Activated CD8-positive, alpha-beta memory T cell treated with anti-CD3 and anti-CD28 coated beads, Interleukin-2, amount 10 ng/mL, durations not matched to agents 7 days and 5 days (primary cell): Measurements from ENCODE around the gene LSMEM2. TPM values are rescaled to one million over a fixed set of nuclear protein-coding genes. Genes with fewer than 3 reads are reported as not detected.
A peak's percentile ranks its signal among the peaks of the same experiment; 100 is the strongest.
"Not testable (repeated sequence)": the region's sequence is repeated elsewhere in the genome, so short reads cannot be mapped to it uniquely, and the experiment has no call there.

Experiments used
- ATAC-seq: fragments of 150-1000 bp; cut with Tn5 transposase; one replicate; pipeline ENCODE4 v1.10.0; 2021; ENCODE audit warnings: moderate library complexity
- CTCF ChIA-PET: fragments of 350-600 bp; sonication (Branson Sonifier 250); formaldehyde crosslinking; loops from one replicate; lab custom pipeline; 2021; ENCODE audit warnings: antibody characterized with exemption; lab: Charles Lee
- DNase-seq: peaks from one replicate; pipeline ENCODE4 v3.0.0-alpha.2; 2020
- H3K27ac Mint-ChIP-seq: one replicate; pipeline ENCODE4 v1.8.0; 2021; ENCODE audit warnings: mild to moderate bottlenecking, mixed read lengths
- H3K27me3 Mint-ChIP-seq: one replicate; pipeline ENCODE4 v1.8.0; 2021; ENCODE audit warnings: mixed read lengths
- H3K36me3 Mint-ChIP-seq: one replicate; pipeline ENCODE4 v1.8.0; 2021; ENCODE audit warnings: mild to moderate bottlenecking, mixed read lengths
- H3K4me1 Mint-ChIP-seq: one replicate; pipeline ENCODE4 v1.8.0; 2021; ENCODE audit warnings: mixed read lengths
- H3K4me3 Mint-ChIP-seq: one replicate; pipeline ENCODE4 v1.8.0; 2021; ENCODE audit warnings: mild to moderate bottlenecking, moderate library complexity, mixed read lengths
- H3K9me3 Mint-ChIP-seq: one replicate; pipeline ENCODE4 v1.8.0; 2022; ENCODE audit warnings: low read depth, mixed read lengths
- total RNA-seq, 2 experiments: library from RNA; stranded (reverse); gene quantifications; one replicate each; pipeline ENCODE4 v1.2.3, GENCODE V29; 2021

The LSMEM2 gene
- total RNA-seq, 2 experiments from 2014 or later: not detected

DNA sequence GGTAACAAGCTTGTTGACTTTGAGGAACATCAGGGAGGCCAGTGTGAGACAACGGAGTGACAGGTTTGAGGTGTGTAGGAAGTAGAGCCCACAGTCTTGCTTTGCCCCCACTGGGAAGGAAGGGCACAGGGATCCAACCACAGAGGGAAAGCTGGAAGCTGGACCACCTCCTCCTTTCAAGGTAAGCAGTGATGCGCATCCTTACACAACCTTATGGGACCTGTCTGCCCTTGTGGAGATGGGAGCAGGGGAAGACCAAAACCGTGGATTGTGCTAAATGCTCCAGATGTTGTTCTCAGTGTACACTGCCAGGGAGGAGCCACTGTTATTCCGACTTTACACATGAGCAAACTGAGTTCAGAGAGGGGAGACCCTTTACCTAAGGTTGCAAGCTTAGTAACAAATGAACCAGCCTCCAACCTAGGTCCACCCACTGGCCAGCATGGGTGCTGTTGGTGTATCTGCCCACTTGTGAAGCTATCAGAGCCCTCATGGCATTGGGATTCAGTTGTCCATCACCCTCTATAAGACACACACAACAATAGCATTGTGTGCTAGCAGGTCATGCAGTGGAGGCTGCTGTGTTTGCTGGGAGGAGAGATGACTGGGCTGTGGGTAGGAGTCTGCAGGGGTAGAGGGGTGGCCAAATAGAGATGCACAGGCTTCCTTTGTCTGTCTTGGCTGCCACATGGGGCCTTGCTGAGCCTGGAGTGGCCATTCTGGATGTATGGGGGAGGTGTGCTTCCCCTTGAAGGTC lies 586 bp upstream of the LSMEM2 start:
- H3K27ac Mint-ChIP-seq: no peak overlapping the region
- no peak for ATAC-seq
- CTCF ChIA-PET: interaction anchor here (1.0 to 4.2 kb wide), 8 partner anchors 12 to 84 kb away, joined by 3 to 14 read pairs (median 4); partner anchors contain the start of genes HYAL3 and NAA80
- no peak for DNase-seq
- H3K4me1 Mint-ChIP-seq: peaks cover 23% of the 10 kb centered on the region
- H3K27me3 Mint-ChIP-seq: peaks cover 43% of the 10 kb centered on the region
- no peaks in the 10 kb centered on the region for H3K36me3 Mint-ChIP-seq
- H3K9me3 Mint-ChIP-seq: no peaks in the 10 kb centered on the region
- H3K4me3 Mint-ChIP-seq: no peak overlapping the region

DNA sequence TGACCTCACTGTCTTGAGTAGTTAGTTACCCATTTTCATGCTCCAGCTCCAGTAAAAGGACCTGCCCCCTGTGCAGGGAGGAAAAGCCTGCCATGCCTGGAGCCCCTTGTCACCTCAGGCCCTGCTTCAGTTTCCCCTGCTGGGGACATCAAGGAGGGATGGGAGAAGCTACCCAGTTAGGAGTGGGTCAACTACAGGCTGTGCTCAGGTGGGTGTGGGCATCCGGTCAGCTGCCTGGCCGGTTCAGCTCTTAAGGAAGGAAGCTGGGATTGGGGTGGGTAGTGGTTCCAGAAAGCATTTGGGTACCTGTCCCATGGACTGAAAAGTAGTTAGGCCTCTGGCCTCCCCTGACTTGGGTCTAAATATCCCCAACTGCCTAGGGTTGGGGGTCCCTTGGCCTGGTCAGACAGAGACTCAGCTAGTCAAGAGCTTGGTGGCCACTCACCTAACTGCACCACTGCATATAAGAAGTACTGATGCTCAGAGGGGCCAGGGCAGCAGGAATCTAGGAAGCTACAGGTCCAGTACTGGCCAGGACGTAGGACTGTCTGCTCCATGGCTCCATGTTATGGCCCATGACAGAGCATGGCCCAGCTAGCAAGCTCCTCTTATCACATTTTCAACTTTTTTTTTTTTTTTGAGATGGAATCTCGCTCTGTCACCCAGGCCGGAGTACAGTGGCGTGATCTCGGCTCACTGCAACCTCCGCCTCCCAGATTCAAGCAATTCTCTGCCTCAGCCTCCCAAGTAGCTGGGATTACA lies 549 bp downstream of the LSMEM2 start:
- Mint-ChIP-seq H3K36me3 (no peaks in the 10 kb centered on the region), H3K4me3 (no peak overlapping the region), H3K9me3 (no peaks in the 10 kb centered on the region), H3K27me3 (peaks cover 35% of the 10 kb centered on the region), H3K27ac (no peak overlapping the region), H3K4me1 (peaks cover 15% of the 10 kb centered on the region)
- ATAC-seq (no peak), DNase-seq (no peak)
- CTCF ChIA-PET: interaction anchor here (1.0 to 4.2 kb wide), 8 partner anchors 14 to 85 kb away, joined by 3 to 12 read pairs (median 5); partner anchors contain the start of genes HYAL3, NAA80 and TUSC2

DNA sequence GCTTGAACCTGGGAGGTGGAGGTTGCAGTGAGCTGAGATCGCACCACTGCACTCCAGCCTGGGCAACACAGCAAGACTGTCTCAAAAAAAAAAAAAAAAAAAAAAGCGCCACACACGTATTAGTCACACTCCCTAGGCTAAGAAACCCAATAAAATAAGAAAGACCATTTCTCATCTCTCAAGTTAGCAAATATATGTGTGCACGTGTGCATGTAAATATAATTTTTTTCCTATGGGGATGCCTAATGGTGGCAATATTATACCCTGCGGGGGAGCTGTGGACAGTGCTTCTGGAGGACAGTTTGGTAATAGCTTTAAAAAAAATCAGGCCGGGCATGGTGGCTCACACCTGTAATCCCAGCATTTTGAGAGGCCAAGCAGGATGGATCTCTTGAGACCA lies 5.2 kb downstream of the LSMEM2 start:
- not testable (repeated sequence) for H3K27me3 Mint-ChIP-seq, H3K9me3 Mint-ChIP-seq, DNase-seq, H3K27ac Mint-ChIP-seq, ATAC-seq, H3K4me3 Mint-ChIP-seq, H3K4me1 Mint-ChIP-seq, H3K36me3 Mint-ChIP-seq
- CTCF ChIA-PET: interaction anchor here (1.0 to 2.7 kb wide), 5 partner anchors 12 to 90 kb away, joined by 3 to 9 read pairs (median 8); partner anchors contain the start of gene GNAI2

DNA sequence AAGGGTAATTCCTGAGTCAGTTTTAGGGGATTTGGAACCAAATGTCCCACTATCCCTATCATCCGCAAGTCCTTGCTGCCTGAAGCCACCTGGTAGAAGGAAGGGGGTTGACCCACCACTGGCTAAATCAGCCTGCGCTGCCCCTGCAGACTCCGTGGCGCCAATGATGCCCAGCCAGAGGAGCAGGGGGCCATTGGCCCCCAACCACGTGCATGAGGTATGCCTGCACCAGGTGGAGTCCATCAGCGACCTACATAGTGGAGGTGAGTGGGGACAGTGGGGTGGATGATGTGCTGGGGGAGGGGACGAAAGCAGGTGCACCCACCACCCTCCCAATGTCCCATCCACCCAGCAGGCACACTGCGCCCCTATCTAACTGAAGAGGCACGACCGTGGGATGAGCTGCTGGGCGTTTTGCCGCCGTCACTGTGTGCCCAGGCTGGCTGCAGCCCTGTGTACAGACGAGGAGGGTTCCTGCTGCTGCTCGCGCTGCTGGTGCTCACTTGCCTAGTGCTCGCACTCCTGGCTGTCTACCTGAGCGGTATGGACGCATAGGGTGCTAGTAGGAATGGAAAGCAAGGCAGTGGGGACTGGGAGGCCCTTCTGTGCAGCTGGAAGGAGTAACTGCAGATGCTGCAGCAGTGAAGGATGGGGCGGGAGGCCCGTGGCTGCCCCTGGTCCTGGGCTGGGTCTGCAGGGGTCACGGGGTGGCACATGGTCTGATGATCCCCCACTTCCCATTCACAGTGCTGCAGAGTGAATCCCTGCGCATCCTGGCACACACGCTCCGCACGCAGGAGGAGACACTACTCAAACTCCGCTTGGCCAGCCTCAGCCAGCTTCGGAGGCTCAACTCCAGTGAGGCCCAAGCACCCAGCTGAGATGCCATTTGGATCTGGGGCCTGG lies 7.7 kb downstream of the LSMEM2 start:
- DNase-seq (no peak), ATAC-seq (no peak)
- peaks cover 12% of the 10 kb centered on the region for H3K4me1 Mint-ChIP-seq

DNA sequence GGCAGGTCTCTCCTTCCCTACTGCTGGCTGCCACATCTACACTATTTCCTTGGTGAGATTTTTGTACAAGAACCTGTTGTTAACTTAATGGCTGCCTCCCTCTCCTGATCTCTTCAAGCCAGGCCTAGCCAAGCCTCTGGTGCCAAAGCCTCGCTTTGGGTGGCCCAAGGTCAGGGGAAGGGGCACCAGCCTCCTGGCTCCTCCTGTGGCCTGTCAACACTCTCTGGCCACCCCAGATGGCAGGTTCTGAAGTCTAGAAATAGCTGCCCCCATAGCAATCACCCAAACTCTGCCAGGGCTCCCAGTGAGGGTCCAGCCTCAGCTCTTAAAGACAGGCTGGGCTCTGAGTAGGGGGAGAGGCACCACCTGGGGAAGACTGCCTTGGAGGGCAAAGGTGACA lies 8.4 kb downstream of the LSMEM2 start:
- Mint-ChIP-seq H3K36me3 (peaks cover 6% of the 10 kb centered on the region), H3K27ac (no peak overlapping the region), H3K4me1 (peaks cover 12% of the 10 kb centered on the region), H3K9me3 (no peaks in the 10 kb centered on the region), H3K4me3 (no peak overlapping the region), H3K27me3 (no peaks in the 10 kb centered on the region)
- DNase-seq (no peak), ATAC-seq (no peak)
- CTCF ChIA-PET: interaction anchor here (0.9 to 1.2 kb wide), 4 partner anchors 14 to 93 kb away, joined by 3 to 4 read pairs (median 3); no protein-coding TSS in a partner anchor

More for the DNA sequence above, 7.7 kb downstream of the LSMEM2 start:
- H3K36me3 Mint-ChIP-seq: peaks cover 6% of the 10 kb centered on the region
- peak overlapping the region; percentile 32 for H3K27ac Mint-ChIP-seq
- H3K4me3 Mint-ChIP-seq: no peak overlapping the region
- H3K27me3 Mint-ChIP-seq: no peaks in the 10 kb centered on the region
- no peaks in the 10 kb centered on the region for H3K9me3 Mint-ChIP-seq
- CTCF ChIA-PET: interaction anchor here (0.9 to 1.1 kb wide), 3 partner anchors 13 to 37 kb away, joined by 3 read pairs; no protein-coding TSS in a partner anchor

DNA sequence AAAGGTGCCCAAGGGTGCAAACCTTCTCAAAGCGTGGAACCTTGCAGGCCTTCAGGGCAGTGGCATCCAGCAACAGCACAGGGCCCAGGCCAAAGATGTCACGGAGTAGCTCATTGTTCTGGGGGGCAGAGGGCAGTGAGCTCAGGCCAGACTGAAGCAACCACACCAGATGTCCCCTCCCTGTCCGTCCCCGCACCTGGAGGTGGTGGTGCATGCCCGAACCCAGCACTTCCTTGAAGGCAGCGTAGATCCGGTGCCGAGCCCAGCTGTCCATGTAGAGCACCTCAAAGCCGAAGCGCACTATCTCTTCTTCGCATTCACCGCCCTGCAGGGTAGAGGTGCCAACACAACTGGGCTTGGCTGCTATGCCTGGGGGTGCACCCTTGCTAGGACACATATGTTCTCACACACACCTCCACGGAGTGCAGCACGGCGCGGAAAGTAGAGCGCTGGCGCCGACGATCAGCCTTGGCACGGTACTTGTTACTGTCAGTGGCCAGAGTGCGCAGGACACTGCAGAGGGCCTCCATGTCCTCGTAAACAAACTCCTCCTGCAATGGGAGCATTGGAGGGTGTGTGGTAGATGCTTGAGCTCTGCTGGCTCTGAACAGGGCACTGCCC lies 9.6 kb downstream of the LSMEM2 start:
- Mint-ChIP-seq H3K27me3 (no peaks in the 10 kb centered on the region), H3K27ac (no peak overlapping the region), H3K4me1 (peaks cover 19% of the 10 kb centered on the region), H3K9me3 (no peaks in the 10 kb centered on the region), H3K36me3 (peaks cover 6% of the 10 kb centered on the region), H3K4me3 (no peak overlapping the region)
- DNase-seq: no peak
- ATAC-seq: no peak
- CTCF ChIA-PET: interaction anchor here (0.6 to 1.3 kb wide), 4 partner anchors 14 to 100 kb away, joined by 3 to 6 read pairs (median 4); partner anchors contain the start of gene HYAL2

DNA sequence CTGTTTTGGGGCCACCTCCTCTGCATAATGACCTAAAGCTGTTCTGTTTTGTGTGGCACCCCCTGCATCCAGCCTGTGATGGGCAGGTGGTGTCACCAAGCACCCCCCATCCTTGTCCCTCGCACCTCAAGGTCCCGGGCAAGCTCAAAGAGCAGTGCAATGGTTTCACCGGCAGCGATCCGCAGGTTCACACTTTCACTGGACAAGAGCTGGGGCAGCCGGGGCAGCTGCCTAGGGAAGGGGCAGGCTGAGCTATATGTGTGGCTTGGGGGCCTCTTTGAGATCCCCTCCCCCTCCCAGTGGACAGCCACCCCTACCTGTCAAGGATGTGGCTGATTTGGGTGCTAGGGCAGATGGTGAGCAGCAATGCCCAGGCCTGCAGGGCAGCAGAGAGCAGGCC lies 10.2 kb downstream of the LSMEM2 start:
- DNase-seq (no peak), ATAC-seq (no peak)
- H3K4me1 Mint-ChIP-seq: peaks cover 19% of the 10 kb centered on the region
- H3K36me3 Mint-ChIP-seq: peaks cover 6% of the 10 kb centered on the region
- no peaks in the 10 kb centered on the region for H3K27me3 Mint-ChIP-seq
- CTCF ChIA-PET: interaction anchor here (1.1 to 4.0 kb wide), 4 partner anchors 9 to 34 kb away, joined by 3 to 18 read pairs (median 5); partner anchors contain the start of gene HYAL2
- H3K9me3 Mint-ChIP-seq: no peaks in the 10 kb centered on the region
- H3K4me3 Mint-ChIP-seq: no peak overlapping the region
- no peak overlapping the region for H3K27ac Mint-ChIP-seq

DNA sequence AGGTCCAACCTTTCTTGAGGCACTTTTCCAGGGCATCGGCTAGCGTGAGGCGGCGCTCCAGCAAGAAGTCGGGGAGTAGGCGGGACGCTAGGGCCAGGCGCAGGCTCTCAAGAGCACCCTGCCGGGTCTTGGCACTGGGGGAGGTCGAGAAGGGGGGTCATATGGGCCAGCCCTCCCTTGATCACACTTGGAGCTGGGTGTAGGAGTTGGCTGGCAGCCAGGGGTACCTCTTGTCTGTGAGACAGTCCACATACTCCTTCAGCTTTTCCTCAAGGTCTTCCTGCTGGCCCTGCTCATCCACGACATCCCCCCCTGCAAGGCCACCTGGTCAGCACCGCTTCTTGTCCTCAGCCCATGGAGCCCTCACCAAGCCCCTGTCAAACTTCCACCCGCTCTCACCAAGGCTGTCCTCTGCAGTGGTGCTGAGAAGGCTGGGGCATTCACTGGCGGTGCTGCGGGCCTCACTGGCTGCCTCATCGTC lies 11.3 kb downstream of the LSMEM2 start:
- ATAC-seq: no peak
- no peak for DNase-seq
- H3K27ac Mint-ChIP-seq: no peak overlapping the region
- no peaks in the 10 kb centered on the region for H3K9me3 Mint-ChIP-seq
- no peaks in the 10 kb centered on the region for H3K27me3 Mint-ChIP-seq
- CTCF ChIA-PET: interaction anchor here (1.0 to 4.0 kb wide), 3 partner anchors 12 to 44 kb away, joined by 3 to 18 read pairs (median 4); no protein-coding TSS in a partner anchor
- H3K4me1 Mint-ChIP-seq: peaks cover 19% of the 10 kb centered on the region
- peaks cover 6% of the 10 kb centered on the region for H3K36me3 Mint-ChIP-seq
- H3K4me3 Mint-ChIP-seq: peak overlapping the region; percentile 24

DNA sequence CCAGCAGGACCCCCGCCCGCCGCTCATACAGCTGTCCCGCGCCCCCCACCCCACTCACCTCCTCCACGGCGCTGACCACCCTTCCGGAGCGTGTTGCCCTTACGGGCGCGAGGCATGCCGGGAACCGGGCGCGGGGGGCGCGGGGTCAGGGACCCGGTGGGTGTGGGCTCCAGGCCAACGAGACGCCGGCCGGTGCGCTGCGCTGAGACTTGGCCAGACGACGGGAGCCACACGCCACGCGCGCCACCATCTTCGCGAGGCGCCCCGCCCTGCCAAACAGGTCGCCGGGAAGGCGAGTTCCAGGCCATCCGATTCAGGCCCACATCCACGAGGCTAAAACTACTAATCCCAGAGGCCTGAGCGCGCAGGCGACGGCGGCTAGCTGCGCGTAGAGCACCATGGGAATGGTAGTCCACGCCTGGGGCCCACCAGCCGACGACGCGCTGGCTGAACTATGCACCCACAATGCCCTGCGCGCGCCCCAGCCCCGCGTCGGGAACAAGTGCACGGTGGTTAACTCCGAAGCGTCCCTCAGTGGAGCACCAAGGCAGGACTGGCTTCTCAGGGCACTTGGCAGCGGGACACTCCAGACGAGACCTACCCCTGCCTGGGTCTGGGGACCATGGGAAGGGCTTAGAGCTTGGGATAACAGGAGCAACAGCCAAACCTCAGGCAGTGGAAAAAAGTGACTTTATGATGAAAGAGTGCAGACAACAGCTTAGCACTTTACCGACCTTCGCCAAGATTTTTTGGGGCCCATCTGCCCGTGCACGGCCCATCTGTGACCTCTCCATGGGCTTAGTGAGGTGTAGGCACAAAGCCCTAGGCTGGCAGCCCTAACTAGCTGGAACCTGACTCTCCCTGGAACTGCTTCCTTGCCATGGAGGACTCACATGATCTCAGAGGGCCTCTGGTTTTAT lies 13.5 kb downstream of the LSMEM2 start, which contains the start of gene IFRD2:
IFRD2 (minus strand) TSS at position 271 of the 920 bp plus-strand sequence; CDS start at position 116, 155 bp downstream.
- ATAC-seq (peak; percentile 98), DNase-seq (peak; percentile 98)
- Mint-ChIP-seq H3K36me3 (peaks cover 10% of the 10 kb centered on the region), H3K27ac (peak within 1 kb of the TSS; percentile 97), H3K27me3 (no peaks in the 10 kb centered on the region), H3K4me3 (peak within 1 kb of the TSS; percentile 79), H3K9me3 (no peaks in the 10 kb centered on the region), H3K4me1 (peaks cover 22% of the 10 kb centered on the region)
- CTCF ChIA-PET: interaction anchor here (0.7 to 17.4 kb wide), 12 partner anchors 11 to 98 kb away, joined by 3 to 266 read pairs (median 4); partner anchors contain the start of genes GNAI2, HYAL2 and TUSC2

DNA sequence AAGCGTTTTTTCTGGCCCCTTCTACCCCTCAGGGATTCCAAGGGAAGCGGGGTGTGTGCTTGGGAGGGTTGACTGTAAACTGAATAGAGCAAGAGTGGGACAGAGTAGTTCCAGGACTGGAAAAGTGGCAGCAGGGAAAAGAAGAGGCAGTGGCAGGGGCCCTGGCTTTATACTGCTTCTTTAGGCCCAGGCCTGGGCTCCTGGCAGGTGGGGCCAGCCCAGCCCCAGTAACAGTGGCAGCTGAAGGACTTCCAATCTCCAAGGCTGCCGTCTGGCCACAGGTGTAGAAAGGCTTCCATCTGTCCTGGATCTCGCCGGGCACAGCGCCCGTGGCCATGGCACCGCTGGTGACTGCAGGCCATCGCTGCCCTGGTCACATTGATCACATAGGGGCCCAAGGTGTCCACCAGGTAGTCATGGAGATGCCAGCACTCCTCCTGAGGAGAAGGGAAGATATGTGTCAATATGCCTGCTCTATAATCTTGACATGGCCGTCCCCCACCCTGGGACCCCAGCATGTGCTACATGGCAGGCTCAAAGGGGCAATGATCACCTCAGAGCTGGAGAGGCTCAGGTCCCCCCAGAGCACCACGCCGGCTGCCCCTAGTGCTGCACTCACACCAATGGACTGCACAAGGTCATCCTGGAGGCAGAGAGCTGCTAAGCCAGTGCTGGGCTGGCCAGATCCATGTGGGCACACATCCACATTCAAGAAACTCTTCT lies 14.4 kb downstream of the LSMEM2 start:
- Mint-ChIP-seq H3K36me3 (peaks cover 9% of the 10 kb centered on the region), H3K27me3 (no peaks in the 10 kb centered on the region)

More for the DNA sequence above, 14.4 kb downstream of the LSMEM2 start:
- ATAC-seq: no peak
- Mint-ChIP-seq H3K4me3 (peak overlapping the region; percentile 79), H3K27ac (peak overlapping the region; percentile 97), H3K9me3 (no peaks in the 10 kb centered on the region), H3K4me1 (peaks cover 29% of the 10 kb centered on the region)
- CTCF ChIA-PET: interaction anchor here (1.0 to 17.4 kb wide), 7 partner anchors 16 to 99 kb away, joined by 3 to 266 read pairs (median 7); partner anchors contain the start of genes GNAI2, HYAL2 and TUSC2
- DNase-seq: peak; percentile 41
